PFSK-1 (cell line): ENCODE measurements around the gene XRCC3.
A peak's percentile ranks its signal among the peaks of the same experiment; 100 is the strongest.

Experiments
- FOXP2 ChIP-seq: optimal IDR thresholded peaks from 2 replicates; pipeline ENCODE3; 2011; ENCODE audit warnings: borderline replicate concordance, control low read depth, inconsistent platforms; ENCODE audit not compliant: insufficient read depth; ENCODE audit errors: extremely low read length, extremely low read depth
- POLR2AphosphoS5 ChIP-seq: IDR thresholded peaks from 2 replicates; pipeline ENCODE4 v1.6.1; 2012; ENCODE audit warnings: low read depth, mild to moderate bottlenecking, control low read depth, low read length, moderate library complexity
- REST ChIP-seq, 2 experiments: IDR thresholded peaks; 2 replicates each; pipeline versions ENCODE4 v1.6.1 to v1.8.0; 2011 to 2012; ENCODE audit warnings: low read depth in 2 of 2, low read length in 2 of 2, control low read depth in 1 of 2, inconsistent platforms in 1 of 2, mild to moderate bottlenecking in 1 of 2, moderate library complexity in 1 of 2; ENCODE audit not compliant: insufficient read depth in 1 of 2
- SIN3A ChIP-seq: IDR thresholded peaks from 2 replicates; pipeline ENCODE4 v1.6.1; 2012; ENCODE audit warnings: mild to moderate bottlenecking, low read length, moderate library complexity, borderline replicate concordance; ENCODE audit not compliant: insufficient read depth
- TAF1 ChIP-seq: IDR thresholded peaks from 2 replicates; pipeline ENCODE4 v1.6.1; 2012; ENCODE audit warnings: low read length, control low read depth, borderline replicate concordance; ENCODE audit not compliant: insufficient read depth

Gene XRCC3

GRCh38 chr14:103697206-103697602 lies 18.0 kb downstream of the XRCC3 start:
- 0 out of 2 replicates have a peak, but pooled peaks have one; percentile 10 for TF ChIP-seq POLR2AphosphoS5
- no peak for TF ChIP-seq REST (IDR thresholded peaks at IDR 0.05; ENCODE audit: insufficient read depth in 1 of 2, low read depth in 2 of 2, low read length in 2 of 2)

- TF ChIP-seq FOXP2 (no peak), REST (IDR thresholded peaks at IDR 0.05; ENCODE audit: insufficient read depth in 1 of 2, low read depth in 2 of 2, low read length in 2 of 2) (no peak), POLR2AphosphoS5 (no peak), TAF1 (no peak), SIN3A (no peak)
These were observed 18.7 kb downstream of the XRCC3 start for GRCh38 chr14:103696466-103697071.

- no peak for TF ChIP-seq TAF1
- TF ChIP-seq FOXP2, result no peak
- no peak for TF ChIP-seq POLR2AphosphoS5
- no peak for TF ChIP-seq SIN3A
- TF ChIP-seq REST (IDR thresholded peaks at IDR 0.05; ENCODE audit: insufficient read depth in 1 of 2, low read depth in 2 of 2, low read length in 2 of 2), result no peak
These were observed 19.2 kb downstream of the XRCC3 start for GRCh38 chr14:103696070-103696402.

- TF ChIP-seq TAF1 (no peak), FOXP2 (no peak), POLR2AphosphoS5 (no peak), SIN3A (no peak), REST (IDR thresholded peaks at IDR 0.05; ENCODE audit: insufficient read depth in 1 of 2, low read depth in 2 of 2, low read length in 2 of 2) (no peak)
These were observed 19.8 kb downstream of the XRCC3 start for GRCh38 chr14:103695296-103696069.

- no peak for TF ChIP-seq TAF1
- TF ChIP-seq REST (IDR thresholded peaks at IDR 0.05; ENCODE audit: insufficient read depth in 1 of 2, low read depth in 2 of 2, low read length in 2 of 2), result no peak
- TF ChIP-seq SIN3A, result no peak
- TF ChIP-seq FOXP2, result no peak
- no peak for TF ChIP-seq POLR2AphosphoS5
These were observed 20.7 kb downstream of the XRCC3 start for GRCh38 chr14:103694572-103695026.
